IPS DF 6.9 (cell line): ENCODE results near the gene PDCD6IP.

Experiments used
- DNase-seq: peaks from one replicate; pipeline ENCODE4 v3.0.0-alpha.2; 2013; ENCODE audit warnings: low read depth, low spot score
- H3K27ac ChIP-seq: one replicate; pipeline ENCODE4 v1.5.1; 2013; ENCODE audit warnings: low read length, control low read depth
- H3K27me3 ChIP-seq: 2 replicates; pipeline ENCODE4 v1.6.1; 2013; ENCODE audit warnings: mild to moderate bottlenecking, low read length; ENCODE audit not compliant: control insufficient read depth, insufficient read depth
- H3K36me3 ChIP-seq: 2 replicates; pipeline ENCODE4 v1.6.1; 2013; ENCODE audit warnings: low read length; ENCODE audit not compliant: control insufficient read depth, insufficient read depth
- H3K4me1 ChIP-seq: 2 replicates; pipeline ENCODE4 v1.6.1; 2013; ENCODE audit warnings: low read length; ENCODE audit not compliant: control insufficient read depth, insufficient read depth
- H3K4me3 ChIP-seq: 2 replicates; pipeline ENCODE4 v1.5.1; 2013; ENCODE audit warnings: mild to moderate bottlenecking, low read length
- H3K9me3 ChIP-seq: 2 replicates; pipeline ENCODE4 v1.6.1; 2013; ENCODE audit warnings: low read length, inconsistent platforms; ENCODE audit not compliant: control insufficient read depth, insufficient read depth
- WGBS: extraction: QIAGEN DNeasy Blood & Tissue Kit; methylation state at CpG from one replicate; pipeline ENCODE4 v1.1.7; 2013; ENCODE audit warnings: mixed read lengths, missing lambda C conversion rate; ENCODE audit not compliant: insufficient read length, insufficient coverage; 5-methylcytosine and 5-hydroxymethylcytosine counted together

The PDCD6IP gene

GRCh38 chr3:33886015-33886414 lies 87.6 kb downstream of the PDCD6IP start:
- no peaks in the 10 kb centered on the region for H3K9me3 ChIP-seq
- no peak overlapping the region for H3K27ac ChIP-seq
- no peaks in the 10 kb centered on the region for H3K4me1 ChIP-seq
- no CpG with 5 or more reads among the region's 2 CpGs for WGBS
- no peak overlapping the region for H3K4me3 ChIP-seq
- H3K36me3 ChIP-seq, result no peaks in the 10 kb centered on the region
- no peak for DNase-seq
- H3K27me3 ChIP-seq, result no peaks in the 10 kb centered on the region

- Histone ChIP-seq H3K4me3 (no peak overlapping the region), H3K27ac (no peak overlapping the region), H3K27me3 (no peaks in the 10 kb centered on the region), H3K36me3 (no peaks in the 10 kb centered on the region), H3K9me3 (no peaks in the 10 kb centered on the region), H3K4me1 (no peaks in the 10 kb centered on the region)
- no peak for DNase-seq
- no CpG with 5 or more reads among the region's 1 CpG for WGBS
These were observed 89.0 kb downstream of the PDCD6IP start for GRCh38 chr3:33887478-33887877.

- no CpG with 5 or more reads among the region's 3 CpGs for WGBS
- no peak overlapping the region for H3K27ac ChIP-seq
- DNase-seq, result no peak
- H3K27me3 ChIP-seq, result no peaks in the 10 kb centered on the region
- H3K4me1 ChIP-seq, result no peaks in the 10 kb centered on the region
- H3K4me3 ChIP-seq, result no peak overlapping the region
- no peaks in the 10 kb centered on the region for H3K36me3 ChIP-seq
- H3K9me3 ChIP-seq, result no peaks in the 10 kb centered on the region
These were observed 91.1 kb downstream of the PDCD6IP start for GRCh38 chr3:33889394-33890039.

- Histone ChIP-seq H3K9me3 (no peaks in the 10 kb centered on the region), H3K4me3 (no peak overlapping the region), H3K27me3 (no peaks in the 10 kb centered on the region), H3K4me1 (no peaks in the 10 kb centered on the region), H3K27ac (no peak overlapping the region), H3K36me3 (no peaks in the 10 kb centered on the region)
- WGBS, result no CpG with 5 or more reads among the region's 1 CpG
- no peak for DNase-seq
These were observed 94.2 kb downstream of the PDCD6IP start for GRCh38 chr3:33892655-33893054.

GRCh38 chr3:33895658-33896057 lies 97.2 kb downstream of the PDCD6IP start:
- no peak overlapping the region for H3K27ac ChIP-seq
- no peak for DNase-seq
- no peaks in the 10 kb centered on the region for H3K4me1 ChIP-seq
- H3K4me3 ChIP-seq, result no peak overlapping the region
- H3K36me3 ChIP-seq, result no peaks in the 10 kb centered on the region
- H3K9me3 ChIP-seq, result no peaks in the 10 kb centered on the region
- no peaks in the 10 kb centered on the region for H3K27me3 ChIP-seq

DNA sequence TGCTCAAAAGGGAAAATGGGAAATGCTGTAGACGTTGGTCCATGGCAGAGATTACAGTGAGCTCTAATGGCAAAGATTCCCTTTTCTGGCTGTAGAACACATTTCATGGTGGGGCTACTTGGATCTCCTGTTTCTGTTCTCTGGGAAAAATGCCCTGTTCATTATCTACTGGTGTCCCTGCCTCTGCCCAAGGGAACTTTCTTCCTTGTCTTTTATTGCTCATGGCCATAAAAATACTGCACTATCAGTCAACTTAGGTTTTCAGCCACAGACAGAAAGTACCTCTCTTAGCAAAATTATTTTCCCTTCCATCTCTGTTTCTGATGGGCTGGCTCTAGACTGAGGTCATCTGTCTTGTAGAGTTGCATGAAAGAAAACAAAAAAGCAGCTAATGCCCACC lies 98.9 kb downstream of the PDCD6IP start:
- Histone ChIP-seq H3K27me3 (no peaks in the 10 kb centered on the region), H3K4me1 (no peaks in the 10 kb centered on the region), H3K36me3 (no peaks in the 10 kb centered on the region), H3K9me3 (no peaks in the 10 kb centered on the region), H3K4me3 (no peak overlapping the region), H3K27ac (no peak overlapping the region)
- WGBS, result no CpG with 5 or more reads among the region's 1 CpG
- no peak for DNase-seq

DNA sequence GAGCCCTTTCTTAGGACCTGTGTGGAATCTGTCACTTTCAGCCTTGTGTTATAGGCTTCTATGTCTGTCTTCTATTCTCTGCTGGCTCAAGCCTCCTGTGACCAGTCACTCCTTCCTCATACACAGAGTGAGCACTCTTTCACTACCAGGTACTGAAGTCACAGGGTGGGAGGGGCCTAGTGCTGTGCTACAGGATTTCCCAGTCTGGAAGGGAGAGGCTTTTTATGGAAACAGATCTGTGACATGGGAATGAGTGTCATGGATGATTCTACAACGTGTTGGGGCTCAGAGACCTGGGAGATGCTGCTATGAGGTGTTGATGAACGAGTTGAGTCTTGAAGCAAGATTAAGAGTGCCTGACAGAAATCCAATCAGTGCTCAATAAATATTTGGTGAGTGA lies 100.5 kb downstream of the PDCD6IP start:
- Histone ChIP-seq H3K27ac (no peak overlapping the region), H3K36me3 (no peaks in the 10 kb centered on the region), H3K27me3 (no peaks in the 10 kb centered on the region), H3K4me3 (no peak overlapping the region), H3K4me1 (no peaks in the 10 kb centered on the region), H3K9me3 (no peaks in the 10 kb centered on the region)
- no CpG with 5 or more reads among the region's 2 CpGs for WGBS
- no peak for DNase-seq

DNA sequence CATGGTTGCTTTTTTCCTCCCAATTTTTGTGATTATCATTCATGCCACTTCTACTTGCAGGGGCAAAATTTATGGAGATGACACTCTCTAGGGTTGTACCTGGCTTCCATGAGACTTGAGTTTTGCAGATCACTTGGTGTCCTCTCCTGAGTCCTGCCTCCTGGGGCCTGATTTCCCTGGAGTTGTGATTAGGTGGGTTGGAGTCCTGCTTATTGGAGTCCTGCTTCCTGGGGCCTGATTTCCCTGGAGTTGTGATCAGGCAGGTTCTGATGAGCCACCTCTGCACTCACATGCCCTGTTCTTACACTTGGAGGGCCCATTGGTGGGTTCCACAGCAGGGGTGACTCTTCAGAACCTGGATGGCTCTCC lies 102.0 kb downstream of the PDCD6IP start:
- H3K27me3 ChIP-seq, result no peaks in the 10 kb centered on the region
- no peaks in the 10 kb centered on the region for H3K9me3 ChIP-seq
- H3K27ac ChIP-seq, result no peak overlapping the region
- no peak overlapping the region for H3K4me3 ChIP-seq
- DNase-seq, result no peak
- H3K36me3 ChIP-seq, result no peaks in the 10 kb centered on the region
- no peaks in the 10 kb centered on the region for H3K4me1 ChIP-seq

DNA sequence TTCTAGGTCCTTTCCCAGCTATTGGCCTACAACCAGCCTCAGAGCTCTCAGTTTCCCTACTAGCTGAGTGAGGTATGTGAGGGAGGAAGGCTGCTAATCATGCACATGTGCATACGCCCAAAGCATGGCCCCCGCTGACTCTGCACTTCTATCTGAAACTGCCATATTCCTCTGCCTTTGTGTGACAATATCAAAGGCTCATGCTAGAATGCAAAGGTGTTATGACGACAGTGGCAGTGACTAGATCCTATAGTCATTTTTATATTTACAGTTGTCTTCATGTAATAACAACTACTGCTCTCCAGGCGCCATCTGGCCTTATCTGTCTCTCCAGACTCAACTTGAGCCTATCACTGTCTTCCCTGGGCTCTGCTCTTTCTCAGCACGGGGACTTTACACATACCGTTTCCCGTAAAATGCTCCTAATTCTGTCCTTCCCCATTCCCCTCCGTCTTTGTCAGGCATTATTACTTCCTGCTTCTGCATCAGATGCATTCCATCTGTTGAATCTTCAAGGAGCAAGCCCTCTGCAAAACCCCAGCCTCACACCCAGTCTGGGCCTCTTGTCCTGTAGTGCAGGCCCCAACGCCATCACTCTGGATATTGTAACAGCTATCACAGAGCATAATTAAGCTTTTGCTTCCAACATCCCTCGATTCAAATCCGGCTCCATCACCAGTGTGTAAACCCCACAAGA lies 102.5 kb downstream of the PDCD6IP start:
- Histone ChIP-seq H3K4me3 (no peak overlapping the region), H3K27me3 (no peaks in the 10 kb centered on the region), H3K9me3 (no peaks in the 10 kb centered on the region), H3K36me3 (no peaks in the 10 kb centered on the region), H3K4me1 (no peaks in the 10 kb centered on the region), H3K27ac (no peak overlapping the region)
- DNase-seq, result no peak
- WGBS, result no CpG with 5 or more reads among the region's 11 CpGs

DNA sequence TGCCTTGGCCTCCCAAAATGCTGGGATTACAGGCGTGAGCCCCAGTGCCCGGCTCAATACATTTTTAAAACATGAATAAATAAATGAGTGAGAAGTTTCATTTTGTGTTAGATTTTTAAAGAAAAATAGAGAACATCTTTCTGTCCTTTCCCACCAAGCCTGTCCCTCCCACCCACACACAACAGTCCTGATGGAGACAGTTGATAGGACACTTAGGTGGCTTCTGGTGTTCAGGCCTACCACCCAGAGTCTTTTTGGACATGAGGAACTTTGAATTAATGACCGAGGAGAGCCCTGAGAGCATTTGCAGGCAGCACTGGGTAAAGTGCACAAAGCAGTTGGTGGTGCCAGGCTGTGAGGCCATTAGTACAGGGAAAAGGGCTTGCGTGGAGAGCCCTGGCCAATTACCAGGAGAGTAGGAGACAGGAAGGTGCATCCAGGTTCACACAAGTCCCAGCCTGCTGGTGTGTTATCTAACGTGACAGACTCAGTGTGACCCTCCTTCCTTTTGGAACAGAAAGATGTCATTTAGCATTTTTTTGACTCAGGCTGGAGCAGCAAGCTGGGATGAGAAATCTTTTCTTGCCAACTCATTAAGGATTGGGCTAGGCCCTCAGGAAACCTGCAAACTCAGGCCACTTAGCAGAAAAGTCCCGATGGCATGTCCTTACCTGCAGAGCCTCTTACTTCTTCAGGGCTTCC lies 103.6 kb downstream of the PDCD6IP start:
- Histone ChIP-seq H3K9me3 (no peaks in the 10 kb centered on the region), H3K27ac (no peak overlapping the region), H3K27me3 (no peaks in the 10 kb centered on the region), H3K4me1 (no peaks in the 10 kb centered on the region), H3K36me3 (no peaks in the 10 kb centered on the region), H3K4me3 (no peak overlapping the region)
- DNase-seq, result no peak
- no CpG with 5 or more reads among the region's 6 CpGs for WGBS

GRCh38 chr3:33904730-33905129 lies 106.3 kb downstream of the PDCD6IP start:
- Histone ChIP-seq H3K4me1 (no peaks in the 10 kb centered on the region), H3K9me3 (no peaks in the 10 kb centered on the region), H3K36me3 (no peaks in the 10 kb centered on the region), H3K27me3 (no peaks in the 10 kb centered on the region; the same call in 1 of the 2 replicates), H3K27ac (no peak overlapping the region), H3K4me3 (no peak overlapping the region)
- no CpG with 5 or more reads among the region's 3 CpGs for WGBS
- no peak for DNase-seq
